Large intestine (tissue), 3 donors: ENCODE data around the gene ITGA2B. TPM values are rescaled to one million over a fixed set of nuclear protein-coding genes. Genes with fewer than 3 reads are reported as not detected.

Experiments
- DNase-seq, 2 donors: peaks; one replicate each; pipeline versions ENCODE4 v3.0.0 to v3.0.0-alpha.2; 2013
- H3K27ac ChIP-seq: one replicate; pipeline ENCODE4 v1.5.1; 2013; ENCODE audit warnings: low read length
- H3K27me3 ChIP-seq: 2 replicates; pipeline ENCODE4 v1.6.1; 2013; ENCODE audit warnings: low read length; ENCODE audit not compliant: control insufficient read depth, insufficient read depth
- H3K36me3 ChIP-seq: 2 replicates; pipeline ENCODE4 v1.6.1; 2013; ENCODE audit warnings: low read length; ENCODE audit not compliant: control insufficient read depth, insufficient read depth
- H3K4me1 ChIP-seq: one replicate; pipeline ENCODE4 v1.6.1; 2013; ENCODE audit warnings: low read length; ENCODE audit not compliant: control insufficient read depth, insufficient read depth
- H3K4me3 ChIP-seq: one replicate; pipeline ENCODE4 v1.5.1; 2013; ENCODE audit warnings: low read length
- H3K9me3 ChIP-seq: one replicate; pipeline ENCODE4 v1.6.1; 2013; ENCODE audit warnings: mild to moderate bottlenecking, low read depth, low read length, moderate library complexity; ENCODE audit not compliant: control insufficient read depth
- WGBS: methylation state at CpG from one replicate; pipeline ENCODE4 v1.1.5; 2013; ENCODE audit warnings: low lambda C conversion rate; ENCODE audit not compliant: insufficient coverage; 5-methylcytosine and 5-hydroxymethylcytosine counted together
- polyA plus RNA-seq: library from polyadenylated mRNA; unstranded; fragments of 120-200 nt; gene quantifications from one replicate; pipeline ENCODE4 v1.2.1, GENCODE V29; 2013

Gene ITGA2B
- polyA plus RNA-seq, 1 donor, result 1.1 TPM

DNA sequence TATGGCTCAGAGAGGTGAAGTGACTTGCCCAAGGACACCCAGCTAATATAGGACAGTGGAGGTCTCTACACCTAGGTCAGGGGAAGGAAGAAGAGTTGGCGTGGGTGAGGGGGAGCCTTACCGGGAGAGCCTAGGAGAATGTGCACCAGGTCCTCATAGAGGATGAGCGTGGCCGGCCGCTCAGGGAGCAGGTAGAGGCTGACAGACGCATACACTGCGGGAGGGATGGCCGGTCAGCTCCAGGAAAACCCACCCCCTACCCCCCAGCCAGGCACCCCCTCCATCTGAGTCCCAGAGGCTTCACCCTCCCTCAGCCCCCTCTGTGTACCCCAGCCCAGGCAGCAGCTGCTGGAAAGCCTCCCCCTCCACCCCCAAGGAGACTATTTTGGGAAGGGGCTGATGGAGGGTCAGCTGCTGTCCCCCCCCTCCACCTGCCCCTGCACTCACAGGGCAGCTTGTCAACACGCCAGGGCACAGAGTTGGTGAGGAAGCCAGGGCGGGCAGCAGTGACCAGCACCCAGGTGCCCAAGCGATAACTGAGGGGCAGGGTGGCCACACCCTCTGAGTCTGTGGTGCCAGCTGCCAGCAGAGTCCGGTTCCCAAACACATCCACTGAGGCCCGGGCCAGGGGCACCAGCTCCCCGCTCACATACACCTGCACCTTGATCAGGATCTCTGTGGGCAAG, 29.8 kb downstream of the ITGA2B start:
- peaks cover 16% of the 10 kb centered on the region for H3K27me3 ChIP-seq
- H3K9me3 ChIP-seq, result no peaks in the 10 kb centered on the region
- WGBS, result no CpG with 5 or more reads among the region's 14 CpGs
- H3K4me3 ChIP-seq, result no peak overlapping the region
- no peak for DNase-seq
- H3K4me1 ChIP-seq, result peaks cover 10% of the 10 kb centered on the region
- peaks cover 3% of the 10 kb centered on the region for H3K36me3 ChIP-seq
- no peak overlapping the region for H3K27ac ChIP-seq

DNA sequence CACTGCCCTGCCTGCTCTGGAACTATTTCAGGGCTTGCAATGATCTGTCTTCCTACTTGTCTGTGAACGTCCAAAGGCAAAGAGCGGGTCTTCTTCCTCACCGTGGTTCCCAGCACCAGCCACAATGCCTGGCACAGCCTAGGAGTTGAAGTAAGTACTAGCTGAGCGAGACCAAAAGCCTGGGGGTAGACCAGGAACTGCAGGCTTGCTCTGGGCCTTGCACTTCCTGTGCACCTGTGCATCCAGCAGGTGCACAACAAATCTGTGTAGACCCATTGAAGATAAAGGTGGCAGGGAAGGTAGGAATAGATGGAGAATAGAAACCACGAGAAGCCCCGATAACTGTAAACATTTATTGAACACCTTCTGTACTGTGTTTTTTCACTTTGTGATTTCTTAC, 30.4 kb downstream of the ITGA2B start:
- DNase-seq, result no peak
- Histone ChIP-seq H3K27me3 (peaks cover 15% of the 10 kb centered on the region), H3K4me3 (no peak overlapping the region), H3K9me3 (no peaks in the 10 kb centered on the region), H3K36me3 (peaks cover 3% of the 10 kb centered on the region), H3K4me1 (peaks cover 10% of the 10 kb centered on the region), H3K27ac (no peak overlapping the region)
- WGBS, result 80% methylated on average over 2 of the region's 6 CpGs

DNA sequence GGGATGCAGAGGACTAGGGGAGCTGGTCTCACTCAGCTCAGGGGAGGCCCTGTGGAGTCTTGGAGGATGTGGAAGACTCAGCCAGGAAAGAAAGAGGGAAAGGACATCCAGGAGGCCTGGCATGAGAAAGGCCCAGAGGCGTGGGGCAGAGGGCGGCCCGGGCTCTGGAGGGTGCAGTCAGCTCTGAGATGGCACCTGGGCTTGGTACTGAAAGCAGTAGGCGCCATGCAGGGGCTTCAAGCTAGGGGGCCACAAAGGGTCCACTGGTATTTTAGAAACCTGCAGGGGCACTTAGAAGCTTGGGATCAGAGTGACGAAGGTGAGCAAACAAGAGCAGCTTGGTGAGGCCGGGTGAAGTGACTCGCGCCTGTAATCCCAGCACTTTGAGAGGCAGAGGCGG, 31.4 kb downstream of the ITGA2B start:
- DNase-seq, result no peak
- WGBS, result 73% methylated on average over 3 of the region's 9 CpGs
- H3K36me3 ChIP-seq, result peaks cover 3% of the 10 kb centered on the region
- no peaks in the 10 kb centered on the region for H3K9me3 ChIP-seq
- H3K27me3 ChIP-seq, result peaks cover 10% of the 10 kb centered on the region
- H3K27ac ChIP-seq, result no peak overlapping the region
- H3K4me3 ChIP-seq, result no peak overlapping the region
- peaks cover 10% of the 10 kb centered on the region for H3K4me1 ChIP-seq

DNA sequence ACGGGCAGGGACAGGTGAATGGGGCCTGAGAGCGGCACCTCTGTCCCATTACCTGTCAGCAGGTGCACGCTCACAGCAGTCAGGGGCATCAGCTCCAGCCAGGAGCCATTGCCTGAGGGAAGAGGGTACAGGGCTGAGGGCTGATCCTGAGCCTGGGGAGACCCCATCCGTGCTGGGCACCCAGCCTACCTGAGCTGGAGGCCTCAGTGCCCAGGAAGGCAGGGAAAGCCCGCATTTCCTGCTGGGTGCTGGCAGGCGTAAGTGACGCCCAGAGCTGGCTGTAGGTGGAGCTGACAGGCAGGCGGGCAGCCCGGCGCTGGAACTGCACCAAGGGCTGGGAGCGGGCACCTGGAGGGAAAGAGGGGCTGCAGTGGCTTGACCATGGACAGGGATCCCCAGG, 33.2 kb downstream of the ITGA2B start:
- Histone ChIP-seq H3K4me1 (peaks cover 8% of the 10 kb centered on the region), H3K27ac (no peak overlapping the region), H3K36me3 (peaks cover 20% of the 10 kb centered on the region), H3K9me3 (no peaks in the 10 kb centered on the region), H3K27me3 (no peaks in the 10 kb centered on the region), H3K4me3 (no peak overlapping the region)
- DNase-seq, result no peak
- WGBS, result no CpG with 5 or more reads among the region's 11 CpGs

DNA sequence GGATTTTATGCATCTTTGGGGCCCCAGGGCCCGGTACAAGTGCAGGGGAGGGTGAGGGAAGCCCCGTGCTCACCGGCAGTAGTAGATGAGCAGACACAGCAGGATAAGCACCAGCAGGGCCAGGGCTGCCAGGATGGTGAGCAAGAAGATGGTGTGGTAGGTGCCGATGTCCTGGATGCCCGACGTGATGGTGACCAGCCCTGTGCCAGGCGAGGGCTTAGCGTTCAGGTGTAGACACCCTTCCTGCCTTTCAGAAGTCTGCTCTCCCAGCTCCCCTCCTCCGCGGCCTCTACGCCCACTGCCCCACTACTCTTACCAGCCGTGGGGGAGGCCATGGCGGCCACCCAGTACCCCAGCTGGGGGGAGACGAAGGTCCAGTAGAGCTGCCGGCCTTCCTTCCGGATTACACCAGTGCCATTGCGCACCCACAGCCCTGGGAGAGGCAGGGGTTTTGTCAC, 33.8 kb downstream of the ITGA2B start:
- Histone ChIP-seq H3K27ac (no peak overlapping the region), H3K36me3 (peaks cover 26% of the 10 kb centered on the region), H3K4me3 (no peak overlapping the region), H3K4me1 (peaks cover 2% of the 10 kb centered on the region), H3K27me3 (no peaks in the 10 kb centered on the region), H3K9me3 (no peaks in the 10 kb centered on the region)
- WGBS, result no CpG with 5 or more reads among the region's 17 CpGs
- DNase-seq, result no peak

DNA sequence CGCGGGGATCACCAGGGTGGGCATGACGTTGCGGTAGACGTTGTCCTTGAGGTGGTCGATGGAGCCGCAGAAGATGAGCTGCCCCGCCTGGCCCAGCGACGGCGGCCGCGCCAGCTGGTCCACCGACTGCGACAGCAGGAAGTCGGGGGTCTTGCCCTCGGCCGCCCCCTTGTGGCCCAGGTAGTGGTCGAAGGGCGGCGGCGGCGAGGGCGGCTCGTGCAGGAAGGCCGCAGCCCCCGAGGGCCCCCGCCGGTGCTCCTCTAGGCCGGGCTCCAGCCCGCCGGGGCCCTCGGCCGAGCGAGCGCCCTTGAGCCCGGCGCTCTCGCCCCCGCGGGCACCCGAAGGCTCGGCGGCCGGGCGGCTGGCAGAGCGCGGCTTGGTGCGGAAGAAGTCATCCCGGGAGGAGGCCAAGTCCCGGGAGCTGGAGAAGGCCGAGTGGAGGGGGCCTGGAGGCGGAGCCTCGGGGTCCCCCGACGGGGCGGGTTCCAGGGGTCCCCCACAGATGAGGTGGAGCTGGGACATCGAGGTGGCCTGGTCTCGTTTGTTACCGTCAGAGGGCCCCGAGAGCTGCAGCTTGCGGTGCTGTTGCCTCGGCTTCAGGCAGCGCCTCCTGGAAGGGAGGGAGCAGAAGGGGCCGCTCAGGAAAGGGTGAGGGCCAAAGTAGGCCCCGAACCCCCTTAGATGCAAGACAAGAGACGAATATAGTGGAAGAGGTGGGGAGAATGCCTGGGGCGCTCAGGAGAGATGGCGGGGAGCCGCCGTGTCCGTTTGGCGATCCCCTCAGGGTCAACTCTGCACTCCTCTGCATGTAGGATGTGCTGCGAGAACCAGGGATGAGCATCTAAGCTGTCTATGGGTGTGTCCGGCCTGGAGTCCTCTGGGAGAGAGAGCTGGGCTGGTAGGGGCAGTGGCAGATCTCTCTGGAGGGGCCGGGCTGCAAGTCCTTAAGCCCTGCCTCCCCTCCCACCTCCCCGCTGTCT, 34.6 kb downstream of the ITGA2B start:
- peak in 1 of 2 donors; percentile 55 for DNase-seq
- H3K9me3 ChIP-seq, result no peaks in the 10 kb centered on the region
- no peak overlapping the region for H3K4me3 ChIP-seq
- H3K27ac ChIP-seq, result no peak overlapping the region
- no CpG with 5 or more reads among the region's 77 CpGs for WGBS
- peaks cover 32% of the 10 kb centered on the region for H3K36me3 ChIP-seq
- H3K27me3 ChIP-seq, result no peaks in the 10 kb centered on the region
- no peaks in the 10 kb centered on the region for H3K4me1 ChIP-seq

DNA sequence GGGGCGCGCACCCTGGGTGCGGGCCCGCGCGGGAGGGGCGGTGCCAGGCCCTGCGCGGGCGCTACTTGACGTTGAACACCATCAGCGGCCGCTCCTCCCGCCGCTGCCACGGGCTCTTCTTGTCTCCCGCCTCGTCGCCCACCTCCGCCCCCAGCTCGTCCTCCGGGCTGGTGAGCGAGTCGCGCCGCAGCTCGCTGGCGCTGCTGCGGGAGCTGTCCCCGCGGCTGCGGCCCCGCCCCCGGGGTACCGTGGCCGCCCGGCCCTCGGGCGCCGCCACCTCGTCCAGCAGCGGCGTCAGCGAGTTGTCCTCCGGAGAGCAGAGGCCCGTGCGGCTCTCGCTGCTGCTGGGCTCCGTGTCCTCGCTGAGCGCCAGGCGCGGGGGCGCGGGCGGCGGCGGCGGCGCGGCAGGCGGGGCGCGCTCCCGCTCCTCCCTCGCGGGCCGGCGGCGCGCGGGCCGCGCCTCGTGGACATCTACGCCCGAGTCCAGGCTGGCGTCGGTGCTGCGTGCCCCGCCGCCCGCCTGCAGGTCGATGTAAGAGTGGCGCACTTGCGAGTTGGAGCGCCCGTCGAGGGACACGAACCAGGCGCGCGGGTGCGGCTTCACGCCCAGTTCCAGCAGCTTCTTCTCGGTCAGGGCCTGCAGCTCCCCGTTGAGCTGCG, 35.6 kb downstream of the ITGA2B start:
- WGBS, result no CpG with 5 or more reads among the region's 98 CpGs
- DNase-seq, result peak in 1 of 2 donors; percentile 51
- Histone ChIP-seq H3K27ac (no peak overlapping the region), H3K4me3 (peak overlapping the region; percentile 10), H3K27me3 (no peaks in the 10 kb centered on the region), H3K36me3 (peaks cover 43% of the 10 kb centered on the region), H3K4me1 (no peaks in the 10 kb centered on the region), H3K9me3 (no peaks in the 10 kb centered on the region)

DNA sequence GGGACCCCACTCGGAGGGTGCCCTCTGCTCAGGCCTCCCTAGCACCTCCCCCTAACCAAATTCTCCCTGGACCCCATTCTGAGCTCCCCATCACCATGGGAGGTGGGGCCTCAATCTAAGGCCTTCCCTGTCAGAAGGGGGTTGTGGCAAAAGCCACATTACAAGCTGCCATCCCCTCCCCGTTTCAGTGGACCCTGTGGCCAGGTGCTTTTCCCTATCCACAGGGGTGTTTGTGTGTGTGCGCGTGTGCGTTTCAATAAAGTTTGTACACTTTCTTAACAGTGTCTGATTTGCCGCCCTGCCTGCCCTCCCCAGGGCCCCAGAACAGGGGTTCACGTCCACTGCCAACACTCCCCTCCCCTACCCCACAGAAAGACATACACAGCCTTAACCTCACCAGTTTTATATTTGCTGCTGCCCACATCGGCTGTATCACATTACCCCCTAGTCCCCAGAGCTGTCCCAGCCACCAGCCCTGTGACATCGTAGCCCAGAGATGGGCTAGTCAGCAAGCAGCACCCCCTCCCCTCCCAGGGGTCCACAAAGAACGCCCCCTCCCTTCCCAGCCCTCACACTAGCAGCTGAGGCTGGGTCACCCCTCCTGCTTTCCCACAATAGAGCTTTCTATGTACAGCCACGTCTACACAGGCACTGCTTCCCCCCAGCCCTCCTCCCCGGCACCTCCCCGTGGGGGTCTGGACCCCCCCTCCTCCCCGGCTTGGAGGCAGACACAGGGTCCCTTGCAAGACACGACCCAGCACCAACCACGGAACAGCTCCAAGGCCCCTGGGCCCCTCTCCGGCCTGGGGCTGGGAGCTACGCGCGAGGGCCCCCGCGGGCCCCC, 36.4 kb downstream of the ITGA2B start:
- H3K4me3 ChIP-seq, result peak overlapping the region; percentile 10
- no peak for DNase-seq
- H3K9me3 ChIP-seq, result no peaks in the 10 kb centered on the region
- no CpG with 5 or more reads among the region's 22 CpGs for WGBS
- H3K27me3 ChIP-seq, result no peaks in the 10 kb centered on the region
- H3K4me1 ChIP-seq, result no peaks in the 10 kb centered on the region
- H3K27ac ChIP-seq, result no peak overlapping the region
- H3K36me3 ChIP-seq, result peaks cover 50% of the 10 kb centered on the region

DNA sequence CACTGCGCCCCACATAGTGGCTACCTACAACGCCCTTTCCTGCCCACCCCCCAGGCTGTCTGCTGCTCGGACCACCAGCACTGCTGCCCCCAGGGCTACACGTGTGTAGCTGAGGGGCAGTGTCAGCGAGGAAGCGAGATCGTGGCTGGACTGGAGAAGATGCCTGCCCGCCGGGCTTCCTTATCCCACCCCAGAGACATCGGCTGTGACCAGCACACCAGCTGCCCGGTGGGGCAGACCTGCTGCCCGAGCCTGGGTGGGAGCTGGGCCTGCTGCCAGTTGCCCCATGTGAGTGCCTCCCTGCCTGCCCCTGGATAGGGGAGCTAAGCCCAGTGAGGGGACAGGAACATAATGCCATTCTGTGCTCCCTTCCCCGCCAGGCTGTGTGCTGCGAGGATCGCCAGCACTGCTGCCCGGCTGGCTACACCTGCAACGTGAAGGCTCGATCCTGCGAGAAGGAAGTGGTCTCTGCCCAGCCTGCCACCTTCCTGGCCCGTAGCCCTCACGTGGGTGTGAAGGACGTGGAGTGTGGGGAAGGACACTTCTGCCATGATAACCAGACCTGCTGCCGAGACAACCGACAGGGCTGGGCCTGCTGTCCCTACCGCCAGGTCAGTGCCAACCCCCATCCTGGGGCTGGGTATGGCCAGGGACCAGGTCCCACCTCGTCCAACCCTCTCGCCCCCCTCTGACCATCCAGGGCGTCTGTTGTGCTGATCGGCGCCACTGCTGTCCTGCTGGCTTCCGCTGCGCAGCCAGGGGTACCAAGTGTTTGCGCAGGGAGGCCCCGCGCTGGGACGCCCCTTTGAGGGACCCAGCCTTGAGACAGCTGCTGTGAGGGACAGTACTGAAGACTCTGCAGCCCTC, 37.3 kb downstream of the ITGA2B start:
- Histone ChIP-seq H3K9me3 (no peaks in the 10 kb centered on the region), H3K4me1 (no peaks in the 10 kb centered on the region), H3K27me3 (no peaks in the 10 kb centered on the region), H3K36me3 (peaks cover 50% of the 10 kb centered on the region), H3K27ac (no peak overlapping the region), H3K4me3 (no peak overlapping the region)
- DNase-seq, result no peak
- WGBS, result no CpG with 5 or more reads among the region's 36 CpGs
